Hepatic stellate cell (primary cell): ENCODE results near the gene TSPEAR.
"Not testable (repeated sequence)": the region's sequence is repeated elsewhere in the genome, so short reads cannot be mapped to it uniquely, and the experiment has no call there.

Source experiments
- DNase-seq: peaks from one replicate; pipeline ENCODE4 v3.0.0; 2011; ENCODE audit warnings: low spot score

TSPEAR gene

DNA sequence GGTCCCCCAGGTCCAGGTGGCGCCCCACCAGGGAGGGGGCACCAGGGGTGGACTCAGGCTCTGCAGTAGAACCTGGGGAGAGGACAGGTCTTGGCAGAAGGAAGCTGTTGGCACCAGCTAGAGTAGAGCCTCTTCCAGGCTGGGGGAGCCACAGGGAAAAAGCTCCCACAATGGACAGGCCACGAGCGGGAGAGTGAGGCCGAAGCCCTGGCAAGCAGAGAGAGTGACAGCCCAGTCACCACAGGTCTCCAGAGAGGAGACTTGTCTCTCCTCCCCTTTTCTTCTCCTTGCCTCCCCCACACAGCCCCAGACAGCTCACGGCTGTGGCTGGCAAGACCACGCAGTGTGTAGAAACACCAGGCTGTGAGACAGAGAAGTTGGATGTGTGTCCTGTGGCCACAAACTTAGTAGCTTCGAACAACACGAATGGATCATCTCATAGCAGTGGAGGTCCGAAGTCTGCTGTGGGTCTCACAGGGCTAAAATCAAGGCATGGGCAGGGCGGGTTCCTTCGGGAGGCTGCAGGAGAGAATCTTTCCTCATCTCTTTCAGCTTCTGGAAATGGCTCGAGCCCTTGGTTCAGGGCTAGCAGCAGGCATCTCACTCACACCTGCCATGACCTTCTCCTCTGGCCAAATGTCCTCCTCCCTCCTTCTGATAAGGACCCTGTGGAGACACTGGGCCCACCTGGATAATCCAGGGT is 60.2 kb downstream of the TSPEAR start:
- DNase-seq, result no peak

DNA sequence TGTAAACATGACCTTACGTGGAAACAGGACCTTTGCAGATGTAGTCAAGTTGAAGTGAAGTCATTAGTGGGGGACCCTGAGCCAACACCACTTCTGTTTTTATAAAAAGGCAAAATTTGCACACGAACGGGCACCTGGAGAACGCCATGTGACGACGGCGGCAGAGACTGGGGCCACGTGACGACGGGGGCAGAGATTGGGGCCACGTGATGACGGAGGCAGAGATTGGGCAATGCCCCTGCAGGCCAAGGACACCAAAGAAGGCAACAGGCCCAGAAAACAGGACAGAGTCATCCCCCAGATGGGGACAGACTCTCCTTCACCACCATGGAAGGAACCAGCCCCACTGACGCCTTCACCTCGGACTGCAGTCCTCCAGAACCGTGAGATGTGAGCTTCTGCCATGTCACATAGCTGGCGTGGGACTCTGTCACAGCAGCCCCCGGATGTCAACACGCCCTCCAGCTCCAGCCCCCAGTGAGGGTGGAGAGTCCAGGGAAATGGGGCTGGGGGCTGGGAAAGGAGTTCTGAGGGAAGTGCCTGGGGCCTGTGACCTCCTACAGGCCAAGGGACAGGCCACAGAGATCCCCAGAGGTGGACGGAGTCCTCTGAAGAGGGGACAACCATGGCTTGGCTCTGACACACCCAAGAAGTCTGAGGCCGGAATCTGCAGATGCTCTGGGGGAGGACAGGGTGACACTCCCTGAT is 61.0 kb downstream of the TSPEAR start:
- no peak for DNase-seq

DNA sequence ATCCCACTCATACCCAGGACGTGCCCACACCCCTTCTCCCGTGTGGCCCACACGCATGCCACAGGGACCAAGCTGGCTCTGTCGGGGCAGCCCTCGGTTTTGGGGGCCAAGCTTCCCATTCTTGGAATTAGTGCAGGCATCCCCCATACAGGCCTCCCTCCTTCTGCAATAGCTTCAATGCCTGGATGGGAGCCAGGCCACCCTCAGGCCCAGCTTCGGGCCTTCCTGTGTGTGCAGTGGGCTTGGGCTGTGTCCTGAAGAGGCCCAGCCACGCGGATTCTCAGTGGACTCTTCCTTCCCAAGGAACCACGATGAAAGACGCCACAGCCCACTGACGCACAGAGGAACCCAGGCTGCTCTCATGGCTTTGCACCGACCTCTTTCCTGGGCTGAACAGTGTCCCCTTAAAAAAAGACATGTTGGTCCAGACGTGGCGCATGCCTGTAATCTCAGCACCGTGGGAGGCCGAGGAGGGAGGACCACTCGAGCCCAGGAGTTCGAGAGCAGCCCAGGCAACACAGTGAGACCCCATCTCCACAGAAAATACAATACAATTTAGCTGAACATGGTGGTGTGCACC is 61.8 kb downstream of the TSPEAR start:
- no peak for DNase-seq

DNA sequence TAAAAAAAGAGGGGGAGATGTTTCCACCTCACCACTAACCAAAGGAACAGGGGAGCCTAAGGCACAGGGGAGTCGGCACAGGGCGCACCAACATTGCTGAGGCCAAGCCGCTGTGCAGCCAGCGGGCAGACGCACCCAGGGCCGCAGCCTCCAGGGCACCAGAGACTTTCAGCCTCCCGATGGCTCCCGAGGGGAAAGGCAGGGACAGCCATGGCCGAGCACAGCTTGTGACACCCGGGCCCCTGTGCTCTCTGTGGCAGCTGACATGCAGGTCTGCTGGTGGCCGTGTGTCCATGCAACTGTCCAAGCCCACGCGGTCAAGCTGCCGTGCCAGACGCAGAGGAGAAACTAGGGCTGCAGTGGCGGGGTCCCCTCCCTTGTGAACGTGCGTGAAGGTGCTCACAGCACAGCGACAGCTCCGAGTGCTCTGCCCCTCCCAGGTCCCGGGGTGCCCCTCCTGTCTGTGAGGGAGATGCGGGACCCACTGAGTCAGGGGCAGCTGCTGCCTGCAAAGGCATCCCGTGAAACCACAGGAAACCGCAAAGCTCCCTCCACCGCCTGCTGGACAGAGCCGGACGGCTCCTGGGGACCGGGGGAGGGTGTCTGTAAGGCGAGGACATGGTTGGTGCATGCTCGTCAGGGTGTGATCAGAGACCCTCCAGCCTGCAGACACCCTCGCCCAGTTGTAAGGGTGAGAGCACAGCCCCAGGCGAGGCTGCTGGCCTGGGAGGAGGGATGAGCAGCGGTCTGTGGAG is 62.6 kb downstream of the TSPEAR start:
- DNase-seq, result no peak

DNA sequence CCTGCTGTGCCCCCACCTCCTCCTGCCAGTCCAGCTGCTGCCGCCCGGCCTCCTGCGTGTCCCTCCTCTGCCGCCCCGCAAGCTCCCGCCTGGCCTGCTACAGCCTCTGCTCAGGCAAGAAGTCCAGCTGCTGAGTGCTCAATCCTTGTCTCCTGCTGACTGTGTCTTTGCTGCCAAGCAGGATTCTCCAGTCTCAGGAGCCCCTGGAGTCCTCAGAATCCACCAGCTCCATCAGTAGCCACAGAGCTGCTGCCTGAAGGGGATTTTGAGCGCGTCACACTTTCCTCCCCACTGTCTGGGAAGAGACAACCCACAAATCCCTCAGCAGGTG is 64.2 kb downstream of the TSPEAR start:
- DNase-seq, result no peak

DNA sequence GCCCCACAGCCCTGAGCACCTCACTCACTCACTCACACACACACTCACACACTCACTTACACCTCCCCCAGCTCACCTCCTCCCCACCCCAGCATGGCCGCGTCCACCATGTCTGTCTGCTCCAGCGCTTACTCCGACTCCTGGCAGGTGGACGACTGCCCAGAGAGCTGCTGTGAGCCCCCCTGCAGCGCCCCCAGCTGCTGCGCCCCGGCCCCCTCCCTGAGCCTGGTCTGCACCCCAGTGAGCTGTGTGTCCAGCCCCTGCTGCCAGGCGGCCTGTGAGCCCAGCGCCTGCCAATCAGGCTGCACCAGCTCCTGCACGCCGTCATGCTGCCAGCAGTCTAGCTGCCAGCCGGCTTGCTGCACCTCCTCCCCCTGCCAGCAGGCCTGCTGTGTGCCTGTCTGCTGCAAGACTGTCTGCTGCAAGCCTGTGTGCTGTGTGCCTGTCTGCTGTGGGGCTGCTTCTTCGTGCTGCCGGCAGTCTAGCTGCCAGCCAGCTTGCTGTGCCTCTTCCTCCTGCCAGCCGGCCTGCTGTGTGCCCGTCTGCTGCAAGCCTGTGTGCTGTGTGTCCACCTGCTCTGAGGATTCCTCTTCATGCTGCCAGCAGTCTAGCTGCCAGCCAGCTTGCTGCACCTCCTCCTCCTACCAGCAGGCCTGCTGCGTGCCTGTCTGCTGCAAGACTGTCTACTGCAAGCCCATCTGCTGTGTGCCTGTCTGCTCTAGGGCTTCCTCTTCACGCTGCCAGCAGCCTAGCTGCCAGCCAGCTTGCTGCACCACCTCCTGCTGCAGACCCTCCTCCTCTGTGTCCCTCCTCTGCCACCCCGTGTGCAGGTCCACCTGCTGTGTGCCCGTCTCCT is 64.8 kb downstream of the TSPEAR start, which contains the start of gene KRTAP10-11:
KRTAP10-11 (plus strand) TSS at position 49 of the 856 bp plus-strand sequence; CDS start at position 94, 45 bp downstream.
- not testable (repeated sequence) for DNase-seq

DNA sequence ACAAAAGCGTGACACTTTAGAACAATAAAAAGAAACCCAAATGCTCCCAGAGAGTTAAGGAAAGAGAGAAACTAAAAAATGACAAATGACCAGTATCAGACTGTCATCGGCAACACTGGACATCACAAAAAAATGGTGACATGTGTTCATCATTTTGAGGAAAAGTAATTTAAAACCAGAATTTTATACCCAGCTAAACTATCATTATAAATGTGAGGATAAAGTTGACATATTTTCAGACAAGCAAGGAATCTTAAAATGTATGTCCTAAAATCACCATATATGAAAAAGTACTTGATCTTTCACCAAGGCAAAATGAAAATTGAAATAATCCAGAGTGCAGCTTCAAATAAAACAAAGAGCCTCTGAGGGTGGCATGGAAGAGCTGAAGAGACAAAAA is 66.5 kb downstream of the TSPEAR start:
- DNase-seq, result no peak

DNA sequence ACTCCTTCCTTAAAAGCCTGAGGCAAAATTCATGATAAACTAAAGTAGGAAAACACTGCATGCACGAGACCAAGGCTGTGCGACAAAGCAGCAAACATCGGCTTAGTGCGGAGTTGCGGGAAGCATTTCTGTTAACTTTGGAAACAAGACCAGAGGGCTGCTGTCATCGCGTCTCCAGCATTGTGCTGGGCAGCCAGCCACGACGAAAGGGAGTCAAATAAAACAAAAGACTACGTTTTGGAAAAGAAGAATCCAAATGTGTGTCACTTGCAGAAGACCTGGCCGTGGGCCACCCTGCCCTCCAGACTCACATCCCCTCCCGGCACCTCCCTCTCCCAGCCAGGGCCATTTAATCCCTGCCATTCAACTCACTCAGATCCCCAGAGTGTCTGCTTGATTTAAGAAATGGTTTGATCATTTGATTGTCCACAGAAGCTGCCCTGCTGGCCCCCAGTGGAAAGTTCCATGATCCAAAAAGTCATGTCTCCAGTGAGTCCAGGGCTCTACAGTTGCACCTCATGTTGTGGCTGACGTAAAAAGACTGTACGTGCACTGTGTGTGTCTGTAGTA is 67.5 kb downstream of the TSPEAR start:
- DNase-seq, result no peak

DNA sequence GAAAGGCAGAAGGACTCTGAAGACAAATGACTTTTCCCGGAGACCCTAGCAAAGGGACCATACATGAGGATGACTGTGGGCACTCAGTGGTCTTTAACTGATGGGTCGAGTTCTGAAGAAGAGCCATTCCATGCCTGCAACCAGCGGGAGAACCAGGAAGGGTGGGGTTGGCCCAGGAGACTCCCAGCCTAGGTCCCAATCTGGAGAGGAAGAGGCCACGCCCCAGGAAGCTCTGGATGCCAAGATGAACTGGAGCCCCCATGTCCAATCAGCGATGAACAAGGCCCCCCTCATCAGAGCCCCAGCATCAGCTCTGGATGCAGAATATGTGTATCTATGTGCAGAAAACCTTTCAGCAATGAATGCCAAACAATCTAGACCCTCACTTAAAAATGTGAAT is 70.6 kb downstream of the TSPEAR start:
- DNase-seq, result no peak

DNA sequence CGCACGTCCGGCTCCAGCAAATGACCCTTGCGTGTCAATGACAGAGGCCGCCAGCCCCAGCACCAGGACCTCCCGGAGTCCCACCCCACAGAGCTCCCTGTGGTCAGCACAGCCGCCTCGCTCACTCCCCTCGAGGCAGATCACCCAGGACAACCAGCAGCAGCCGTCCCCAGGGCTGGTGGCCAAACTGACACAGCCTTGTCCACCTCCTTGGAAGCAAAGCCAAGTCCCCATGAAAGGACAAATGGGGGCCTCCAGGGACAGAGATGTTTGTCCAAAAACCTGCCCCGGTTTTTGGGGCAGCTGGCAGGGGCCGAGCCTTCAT is 72.1 kb downstream of the TSPEAR start:
- no peak for DNase-seq

DNA sequence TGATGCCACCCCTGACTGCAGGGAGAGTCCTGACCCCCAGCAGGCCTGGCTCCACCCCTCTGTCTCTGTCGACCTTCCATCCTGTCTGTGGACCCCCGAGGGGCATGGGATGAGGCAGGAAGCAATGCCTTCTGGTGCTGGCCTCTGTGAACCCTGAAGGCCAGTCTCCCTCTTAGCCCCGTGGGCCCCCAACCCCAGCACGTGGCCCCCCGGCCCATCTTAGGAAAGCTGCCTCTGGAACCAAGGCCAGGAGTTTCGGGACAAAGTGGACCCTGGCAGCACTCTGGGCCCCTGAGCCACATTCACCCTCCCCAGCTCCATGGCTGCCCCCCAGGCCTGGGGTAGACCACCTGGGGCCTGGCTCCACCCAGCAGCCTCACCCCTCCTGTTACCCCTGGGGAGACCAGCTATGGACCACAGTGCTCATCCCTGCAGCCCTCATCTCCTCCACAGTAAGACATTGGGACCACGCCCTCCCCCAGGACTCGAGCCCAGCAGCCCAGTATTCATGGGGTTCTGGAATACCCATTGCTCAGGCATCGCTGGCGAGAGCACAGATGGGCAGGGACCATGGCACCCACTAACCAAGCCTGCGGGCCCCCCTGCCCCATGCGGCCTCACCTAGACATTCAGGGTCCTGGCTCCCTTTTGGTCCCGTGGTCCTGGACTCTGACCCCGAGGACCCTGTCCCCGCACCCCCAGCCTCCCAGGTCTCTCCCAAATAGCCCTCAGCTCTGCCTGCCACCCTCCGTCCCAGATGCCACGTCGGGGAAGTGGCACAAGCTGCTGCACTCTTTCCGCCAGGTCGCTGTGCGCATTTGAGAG is 72.7 kb downstream of the TSPEAR start:
- not testable (repeated sequence) for DNase-seq

DNA sequence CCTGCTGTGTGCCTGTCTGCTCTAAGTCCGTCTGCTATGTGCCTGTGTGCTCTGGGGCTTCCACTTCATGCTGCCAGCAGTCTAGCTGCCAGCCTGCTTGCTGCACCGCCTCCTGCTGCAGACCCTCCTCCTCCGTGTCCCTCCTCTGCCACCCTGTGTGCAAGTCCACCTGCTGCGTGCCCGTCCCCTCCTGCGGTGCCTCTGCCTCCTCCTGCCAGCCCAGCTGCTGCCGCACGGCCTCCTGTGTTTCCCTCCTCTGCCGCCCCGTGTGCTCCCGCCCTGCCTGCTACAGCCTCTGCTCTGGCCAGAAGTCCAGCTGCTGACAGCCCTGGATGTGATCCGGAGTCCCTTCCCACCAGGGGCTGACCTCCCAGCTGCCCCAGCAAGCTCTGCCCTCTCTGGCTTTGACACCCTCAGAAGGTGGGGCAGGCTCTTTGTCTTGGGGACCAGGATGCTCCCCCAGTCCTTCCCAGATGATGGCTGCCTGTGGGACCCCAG is 73.5 kb downstream of the TSPEAR start:
- not testable (repeated sequence) for DNase-seq

DNA sequence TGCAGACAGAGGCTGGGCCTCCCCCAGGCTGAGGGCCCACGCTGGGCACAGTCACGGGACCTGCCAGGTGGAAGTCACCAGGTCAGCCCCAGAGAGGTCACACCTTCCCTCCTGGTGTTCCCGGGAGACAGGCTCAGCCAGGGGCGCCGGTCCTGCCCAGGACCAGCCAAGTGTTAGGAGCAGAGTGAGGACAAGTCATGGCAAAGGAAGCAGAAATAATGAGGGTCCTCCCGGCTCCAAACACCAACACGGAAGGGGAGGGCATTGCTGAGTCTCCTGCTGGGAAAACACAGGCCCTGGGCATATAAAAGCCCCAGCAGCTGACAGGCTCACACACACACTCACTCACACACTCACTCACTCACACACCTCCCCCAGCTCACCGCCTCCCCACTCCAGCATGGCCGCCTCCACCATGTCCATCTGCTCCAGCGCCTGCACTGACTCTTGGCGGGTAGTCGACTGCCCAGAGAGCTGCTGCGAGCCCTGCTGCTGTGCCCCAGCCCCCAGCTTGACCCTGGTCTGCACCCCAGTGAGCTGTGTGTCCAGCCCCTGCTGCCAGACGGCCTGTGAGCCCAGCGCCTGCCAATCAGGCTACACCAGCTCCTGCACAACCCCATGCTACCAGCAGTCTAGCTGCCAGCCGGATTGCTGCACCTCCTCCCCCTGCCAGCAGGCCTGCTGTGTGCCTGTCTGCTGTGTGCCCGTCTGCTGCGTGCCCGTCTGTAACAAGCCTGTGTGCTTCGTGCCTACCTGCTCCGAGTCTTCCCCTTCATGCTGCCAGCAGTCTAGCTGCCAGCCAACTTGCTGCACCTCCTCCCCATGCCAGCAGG is 74.1 kb downstream of the TSPEAR start, which contains the start of gene KRTAP10-10:
KRTAP10-10 (plus strand) TSS at position 339 of the 833 bp plus-strand sequence; CDS start at position 401, 62 bp downstream.
- no peak for DNase-seq

DNA sequence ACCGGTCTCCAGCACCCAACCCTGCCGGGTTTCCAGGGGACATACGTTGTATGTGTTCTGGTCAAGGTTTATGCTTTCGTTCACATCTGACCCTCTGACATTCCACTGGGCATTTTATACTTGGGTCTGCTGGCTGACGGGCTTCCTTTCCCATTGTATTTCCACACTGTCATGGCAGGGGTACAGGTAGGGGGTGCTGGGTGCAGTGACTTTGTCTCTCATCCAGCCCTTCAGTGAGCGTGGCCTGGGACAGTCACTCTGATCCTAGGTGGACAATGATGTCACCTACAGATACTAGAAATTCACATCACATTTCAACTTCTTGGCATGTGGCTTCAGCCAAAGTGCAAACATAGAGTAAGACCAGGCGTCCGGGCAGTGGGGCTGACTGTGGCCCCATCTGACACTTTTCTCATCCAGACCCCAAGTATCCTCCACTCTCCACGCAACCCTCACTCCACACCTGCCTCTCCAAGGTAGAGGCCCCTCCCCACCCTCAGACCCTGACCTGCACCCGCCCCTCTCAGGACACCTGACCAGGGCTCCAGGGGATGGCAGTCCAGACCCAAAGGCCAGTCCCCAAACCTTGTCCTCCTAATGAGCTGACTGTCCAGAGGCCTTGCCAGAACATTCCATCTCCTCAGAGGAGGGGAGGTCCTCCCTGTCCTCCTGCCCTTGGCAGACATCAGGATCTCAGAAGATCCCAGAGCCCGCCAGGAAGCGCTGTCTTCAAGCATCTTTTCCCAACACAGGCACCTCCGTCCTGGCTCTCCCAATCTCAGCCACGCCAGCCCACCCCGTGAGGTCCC is 75.0 kb downstream of the TSPEAR start:
- no peak for DNase-seq

DNA sequence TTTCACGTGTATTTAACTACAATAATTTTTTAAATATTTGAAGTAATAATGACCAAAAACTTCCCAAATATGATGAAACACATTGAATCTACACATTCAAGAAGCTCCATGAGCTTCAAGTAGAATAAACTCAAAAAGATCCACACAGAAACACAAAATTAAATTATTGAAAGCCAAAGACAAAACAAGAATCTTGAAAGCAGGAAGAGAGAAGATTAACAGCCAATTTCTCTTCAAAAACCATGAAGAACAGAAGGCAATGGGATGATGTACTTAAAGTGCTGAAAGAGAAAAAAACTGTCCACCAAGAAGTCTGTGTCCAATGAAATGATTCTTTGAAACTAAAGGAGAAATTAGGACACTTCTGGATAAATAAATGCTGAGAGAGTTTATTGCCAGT is 79.3 kb downstream of the TSPEAR start:
- no peak for DNase-seq

DNA sequence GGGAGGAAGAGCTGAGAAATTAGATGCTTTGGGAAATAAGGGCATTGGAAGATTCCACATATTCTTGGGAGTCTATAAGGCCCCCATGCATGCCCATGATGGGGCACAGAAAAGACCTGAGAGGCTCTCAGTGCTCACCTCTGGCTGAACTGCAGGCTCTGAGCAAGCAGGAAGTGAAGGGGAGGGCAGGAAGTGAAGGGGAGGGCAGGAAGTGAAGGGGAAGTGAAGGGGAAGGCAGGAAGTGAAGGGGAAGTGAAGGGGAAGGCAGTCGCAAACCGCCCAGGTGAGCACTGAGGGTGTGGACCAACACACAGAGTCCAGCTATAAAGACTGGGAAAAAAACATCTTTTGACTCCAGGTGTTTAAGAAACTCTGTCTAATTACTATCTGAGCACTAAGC is 80.9 kb downstream of the TSPEAR start:
- DNase-seq, result no peak

DNA sequence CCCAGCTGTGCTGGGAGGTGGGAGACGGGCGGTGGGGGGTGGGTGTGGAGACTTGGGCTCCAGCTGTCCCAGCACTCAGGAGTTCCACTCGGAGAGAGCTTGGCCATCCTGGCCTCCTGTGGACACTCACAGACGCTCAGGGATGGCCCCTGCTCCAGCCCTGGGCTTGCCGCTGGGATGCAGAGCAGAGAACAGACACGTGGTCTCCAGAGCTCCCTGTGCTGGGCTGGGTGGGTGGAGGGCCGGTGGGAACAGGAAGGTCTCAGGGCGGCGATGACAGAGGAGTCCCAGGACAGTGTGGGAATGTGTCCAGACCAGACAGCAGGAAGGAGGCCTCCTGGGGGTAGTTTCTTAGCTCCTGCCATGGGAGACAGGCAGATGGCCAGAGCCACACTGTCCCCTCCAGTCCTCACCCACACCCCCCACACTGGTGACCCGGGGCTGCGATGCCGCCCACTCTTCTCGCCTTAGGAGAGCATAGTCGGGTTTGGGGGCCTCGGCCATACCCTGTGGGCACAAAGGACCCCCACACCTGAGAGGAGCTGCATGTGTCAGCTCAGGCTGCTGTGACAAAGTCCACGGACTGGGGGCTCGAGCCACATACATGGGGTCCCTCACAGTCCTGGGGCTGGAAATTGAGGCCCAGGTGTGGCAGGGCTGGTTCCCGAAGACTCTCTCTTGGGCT is 82.5 kb downstream of the TSPEAR start:
- DNase-seq, result no peak

DNA sequence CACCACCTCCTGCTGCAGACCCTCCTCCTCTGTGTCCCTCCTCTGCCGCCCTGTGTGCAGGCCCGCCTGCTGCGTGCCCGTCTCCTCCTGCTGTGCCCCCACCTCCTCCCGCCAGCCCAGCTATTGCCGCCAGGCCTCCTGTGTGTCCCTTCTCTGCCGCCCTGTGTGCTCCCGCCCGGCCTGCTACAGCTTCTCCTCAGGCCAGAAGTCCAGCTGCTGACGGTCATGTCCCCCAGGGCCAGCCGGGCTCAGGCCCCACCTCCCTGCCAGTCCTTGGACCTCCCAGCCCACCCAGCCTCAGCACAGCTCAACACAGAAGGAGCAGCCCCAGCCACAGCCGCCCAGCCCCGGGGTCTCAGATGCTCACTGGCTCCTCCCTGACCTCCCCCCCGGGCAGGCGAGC is 83.5 kb downstream of the TSPEAR start:
- DNase-seq, result not testable (repeated sequence)
